ENCODE data around the gene GPATCH8.
A peak's percentile ranks its signal among the peaks of the same experiment; 100 is the strongest.
"Not testable (repeated sequence)": the region's sequence is repeated elsewhere in the genome, so short reads cannot be mapped to it uniquely, and the experiment has no call there.

The GPATCH8 gene

DNA sequence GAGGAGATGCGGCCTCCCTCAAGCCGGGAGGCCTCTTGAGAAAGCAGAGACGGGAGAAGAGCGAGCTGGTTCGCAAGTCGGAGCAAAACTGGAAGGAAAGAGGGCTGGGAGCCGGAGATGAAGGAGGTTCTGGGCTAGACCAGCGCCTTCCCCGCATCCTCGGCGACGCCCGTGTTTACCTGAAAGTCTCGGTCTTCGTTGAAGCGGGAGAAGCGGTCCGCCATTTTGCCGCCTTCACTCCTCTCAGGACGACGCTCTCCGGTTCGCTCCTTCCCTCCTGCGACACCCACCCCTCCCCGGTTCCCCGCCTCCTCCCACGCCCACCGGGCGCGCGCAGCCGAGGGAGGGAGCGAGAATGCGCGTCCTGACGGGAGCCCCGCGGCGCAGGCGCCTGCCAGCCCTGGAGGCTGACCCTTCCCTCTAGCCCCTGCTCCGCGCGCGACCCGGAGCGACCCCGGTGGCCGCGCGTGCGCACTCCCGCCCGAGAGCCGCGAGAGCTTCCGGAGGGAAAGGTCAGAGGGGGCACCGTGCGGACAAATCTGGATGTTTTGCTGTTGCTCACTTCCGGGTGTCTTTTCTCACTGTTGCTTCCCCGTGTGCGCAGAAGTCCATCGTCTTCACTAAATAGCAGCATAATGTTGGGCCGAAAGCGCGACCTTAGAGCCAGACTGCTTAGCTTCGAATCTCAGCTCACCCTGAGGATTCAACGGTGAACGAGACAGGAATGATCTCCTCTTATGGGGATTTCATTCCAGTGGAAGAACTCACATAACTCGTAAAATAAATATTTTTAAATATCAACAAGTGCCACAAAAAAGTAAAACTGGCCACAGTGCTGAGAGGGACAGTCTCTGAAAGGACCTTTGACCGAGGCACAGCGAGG is at the start of gene GPATCH8:
Gene GPATCH8 (minus strand): TSS at position 260 of the 883 bp plus-strand sequence. CDS start 36 bp downstream, at position 224.
- peak; percentile 90 for DNase-seq (ENCODE audit: low read depth)

DNA sequence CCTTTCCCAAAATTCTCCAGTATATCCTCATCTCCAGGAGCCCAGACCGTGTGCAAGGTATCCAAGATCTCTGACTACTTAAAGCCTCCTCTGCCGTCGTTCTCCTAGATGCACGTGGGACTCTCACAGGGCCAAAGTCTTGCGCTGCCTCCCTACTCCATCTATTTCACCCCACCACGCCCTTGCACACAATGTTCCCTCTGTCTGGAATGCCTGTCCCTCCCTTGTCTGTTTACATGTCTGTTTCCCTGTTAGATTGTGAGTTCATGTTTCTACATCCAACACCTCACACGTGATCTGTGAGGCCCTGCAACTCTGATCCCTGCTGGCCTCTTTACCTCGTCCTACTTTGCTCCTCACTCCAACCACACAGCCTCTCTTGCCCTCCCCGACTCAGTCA is 49.2 kb upstream of the GPATCH8 start:
- DNase-seq (ENCODE audit: low read depth) = no peak

DNA sequence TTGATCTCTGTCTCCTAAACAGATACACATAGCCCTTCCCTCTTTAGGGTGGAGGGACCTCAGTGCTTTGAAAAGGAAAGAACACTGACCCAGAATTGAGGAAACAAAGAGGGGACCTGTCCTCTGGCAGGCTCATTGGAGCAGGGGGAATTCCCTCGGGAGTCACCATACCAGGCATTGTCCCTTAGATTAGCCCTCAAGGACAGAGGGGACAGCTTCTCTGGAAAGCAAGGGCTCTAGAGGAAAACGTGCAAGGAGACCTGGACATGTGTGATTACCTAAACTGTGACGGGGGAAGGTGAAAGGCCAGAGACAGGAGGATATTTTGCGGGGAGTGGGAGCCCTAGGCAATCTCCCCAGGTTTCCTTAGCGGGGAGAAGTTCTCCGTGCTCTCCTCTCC is 46.5 kb upstream of the GPATCH8 start:
- DNase-seq (ENCODE audit: low read depth) = no peak

GRCh38 chr17:44548376-44549230 is 45.4 kb upstream of the GPATCH8 start:
- DNase-seq (ENCODE audit: low read depth) = no peak

- no peak for DNase-seq (ENCODE audit: low read depth)
Observed at GRCh38 chr17:44547625-44548267, 44.5 kb upstream of the GPATCH8 start.

DNA sequence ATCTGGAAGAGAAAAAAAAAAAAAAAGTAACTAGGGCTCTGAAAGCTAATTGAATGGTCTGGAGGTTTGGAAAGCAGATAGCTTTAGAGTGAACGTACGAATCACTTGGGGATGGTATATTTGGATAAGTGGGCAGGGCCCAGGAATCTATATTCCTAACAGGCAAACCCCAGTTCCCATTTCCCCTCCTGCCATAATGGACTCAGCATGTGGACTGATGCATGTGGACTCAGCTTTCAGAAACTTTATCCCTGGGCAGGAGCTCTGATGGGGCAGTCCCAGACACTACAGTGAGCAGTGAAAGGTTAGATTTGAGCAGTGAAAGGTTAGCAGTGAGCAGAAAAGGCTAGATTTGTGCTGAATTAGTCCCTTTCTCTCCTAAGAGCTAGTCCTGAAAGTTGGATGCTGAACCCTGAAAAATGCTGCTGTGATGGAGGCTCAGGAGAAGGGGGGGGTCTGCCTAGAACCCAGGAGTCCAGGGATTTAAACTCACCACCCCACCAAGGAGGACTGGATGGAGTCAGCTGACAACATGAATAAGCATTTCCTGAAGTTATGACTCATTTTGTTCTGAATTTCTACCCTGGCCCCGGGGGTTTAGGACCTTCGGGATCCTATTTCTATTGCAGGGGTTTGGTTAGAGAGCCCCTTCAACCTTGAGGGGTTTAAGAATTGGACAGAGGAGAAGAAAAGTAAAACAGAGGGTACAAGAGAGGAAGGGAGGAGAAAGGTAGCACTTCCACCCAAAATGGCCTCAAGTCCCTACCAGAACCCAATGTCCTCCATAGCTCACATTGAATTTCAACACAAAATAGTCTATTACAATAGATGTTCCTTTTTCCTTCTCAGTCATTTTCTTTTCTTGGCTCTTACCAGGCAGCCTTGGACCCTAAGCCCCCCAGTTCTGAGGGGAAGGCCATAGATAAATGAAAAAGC is 43.7 kb upstream of the GPATCH8 start:
- no peak for DNase-seq (ENCODE audit: low read depth)

DNA sequence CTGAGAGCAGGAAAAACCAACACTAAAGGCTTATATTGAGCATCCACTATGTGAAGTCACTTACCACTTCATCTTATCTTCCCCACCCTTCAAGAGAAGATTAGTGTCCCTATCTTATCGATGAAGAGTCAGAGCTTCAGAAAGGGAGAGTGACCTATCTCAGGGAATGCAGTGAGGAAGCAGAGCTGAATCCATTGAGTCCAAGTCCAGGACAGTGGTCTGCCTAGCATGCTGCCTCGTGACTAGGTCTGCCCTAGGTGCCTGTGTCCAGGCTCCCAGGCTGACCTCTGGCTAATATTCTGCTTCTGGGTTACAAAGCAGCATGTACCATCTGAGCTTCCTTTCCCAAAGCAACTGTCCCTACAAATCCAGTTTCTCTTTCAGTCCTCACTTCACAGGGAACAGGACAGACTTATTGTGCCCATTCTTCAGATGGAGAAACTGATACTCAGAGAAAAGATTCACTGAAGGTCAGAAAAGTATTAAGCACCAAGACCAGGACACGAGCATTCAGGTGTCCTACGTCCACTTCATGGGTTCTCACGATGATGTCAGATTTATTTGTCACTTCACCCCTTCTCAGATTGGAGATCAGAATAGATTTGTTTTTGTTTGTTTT is 40.8 kb upstream of the GPATCH8 start:
- DNase-seq (ENCODE audit: low read depth) = no peak

DNA sequence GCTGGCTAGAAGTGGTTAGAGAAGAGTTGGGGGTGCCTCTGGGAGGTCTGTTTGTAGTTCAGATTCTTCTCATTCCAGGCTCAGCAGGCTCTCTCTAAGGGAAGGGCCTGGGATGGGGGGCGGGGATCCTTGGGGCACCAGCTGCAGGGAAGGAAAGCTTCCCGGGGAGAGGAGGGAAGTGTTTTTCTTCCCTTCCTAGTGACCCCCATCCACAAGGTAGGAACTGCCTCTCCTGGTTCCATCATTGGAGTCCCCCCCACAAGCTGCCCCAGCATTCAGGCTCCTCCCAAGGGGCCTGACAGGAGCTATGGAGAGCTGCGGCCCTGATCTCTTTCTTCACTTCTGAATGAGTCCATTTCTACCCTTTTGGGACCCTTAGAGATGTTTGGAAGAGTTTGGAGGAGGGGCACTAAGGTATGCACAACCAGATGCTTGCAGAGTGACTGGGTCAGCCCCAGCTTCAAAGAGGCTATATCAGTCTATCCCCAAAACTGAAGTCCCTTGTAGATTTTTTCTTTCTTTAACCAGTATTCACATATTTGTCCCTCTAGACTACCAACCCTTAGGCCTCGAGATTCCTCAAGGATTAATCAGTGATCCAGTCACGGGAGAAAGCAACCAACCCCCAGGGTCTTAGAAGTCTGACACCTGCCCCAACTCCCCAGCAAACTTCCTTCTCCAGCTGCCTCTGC is 40.2 kb upstream of the GPATCH8 start:
- DNase-seq (ENCODE audit: low read depth) = no peak

DNA sequence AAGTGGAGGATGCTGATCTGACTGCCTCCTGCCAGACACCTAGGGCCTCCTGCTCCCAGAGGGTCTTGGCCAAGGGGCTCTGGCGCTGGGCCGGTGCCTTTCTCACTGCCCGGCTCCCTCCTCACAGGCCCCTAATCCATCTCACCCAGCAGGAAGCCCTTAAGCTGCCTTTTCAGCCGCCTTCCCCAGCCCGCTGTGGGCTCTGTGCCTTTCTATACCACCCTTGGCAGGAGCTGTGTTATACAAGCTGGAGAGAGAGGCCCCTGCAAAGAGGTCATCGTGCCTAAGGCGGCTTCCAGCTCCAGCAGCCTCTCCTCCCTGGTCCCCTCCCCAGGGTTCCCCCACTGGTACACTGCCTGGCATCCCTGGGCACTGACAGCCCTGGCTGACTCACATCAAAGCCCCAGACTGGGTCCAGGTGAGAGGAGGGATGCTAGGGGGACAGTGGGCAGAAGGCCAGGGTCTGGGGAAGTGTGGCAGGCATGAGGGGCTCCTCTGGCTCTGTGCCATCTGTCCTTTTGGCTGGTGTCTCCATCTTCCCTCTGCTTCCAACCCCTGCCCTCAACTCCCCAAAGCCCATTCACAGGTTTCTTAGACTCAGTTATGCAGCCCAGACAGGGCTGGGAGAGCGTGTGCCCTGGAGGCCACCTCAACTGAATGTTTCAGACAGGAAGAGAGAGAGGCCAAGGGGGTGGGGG is 38.8 kb upstream of the GPATCH8 start:
- DNase-seq (ENCODE audit: low read depth) = no peak

DNA sequence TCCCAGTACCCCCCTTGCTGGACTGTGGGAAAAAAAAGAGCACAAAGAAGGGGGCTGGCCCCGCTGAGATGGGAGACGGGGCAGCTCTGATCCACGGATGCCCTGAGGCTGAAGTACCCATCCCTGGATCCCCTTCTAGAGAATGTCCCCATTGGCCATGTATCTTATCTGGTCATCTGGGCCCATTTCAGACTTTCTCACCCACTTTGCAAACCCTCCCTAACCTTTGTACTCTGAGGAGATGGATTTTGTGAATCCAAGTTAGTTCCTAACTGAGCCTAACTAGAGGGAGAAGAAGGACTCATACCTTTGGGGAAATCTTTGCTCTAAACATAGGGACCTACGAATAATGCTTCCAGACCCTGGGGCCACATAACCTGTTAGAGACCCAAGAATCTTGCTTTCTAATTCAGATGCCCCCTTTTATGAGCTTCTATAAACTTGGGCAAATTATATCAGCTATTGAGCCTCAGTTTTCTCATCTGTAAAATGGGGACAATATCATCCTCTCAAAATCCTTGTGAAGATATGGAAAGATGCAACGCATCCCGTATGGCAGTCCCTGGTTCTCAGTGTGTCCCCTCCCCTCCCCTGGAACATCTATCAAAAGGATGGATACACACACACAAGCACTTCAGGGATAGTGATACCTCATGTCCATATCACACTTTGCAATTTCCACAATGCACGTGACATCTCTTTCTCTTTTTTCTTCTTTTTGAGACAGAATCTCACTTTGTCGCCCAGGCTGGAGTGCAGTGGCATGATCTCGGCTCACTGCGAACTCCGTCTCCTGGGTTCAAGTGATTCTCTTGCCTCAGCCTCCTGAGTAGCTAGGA is 37.3 kb upstream of the GPATCH8 start:
- DNase-seq (ENCODE audit: low read depth) = no peak

DNA sequence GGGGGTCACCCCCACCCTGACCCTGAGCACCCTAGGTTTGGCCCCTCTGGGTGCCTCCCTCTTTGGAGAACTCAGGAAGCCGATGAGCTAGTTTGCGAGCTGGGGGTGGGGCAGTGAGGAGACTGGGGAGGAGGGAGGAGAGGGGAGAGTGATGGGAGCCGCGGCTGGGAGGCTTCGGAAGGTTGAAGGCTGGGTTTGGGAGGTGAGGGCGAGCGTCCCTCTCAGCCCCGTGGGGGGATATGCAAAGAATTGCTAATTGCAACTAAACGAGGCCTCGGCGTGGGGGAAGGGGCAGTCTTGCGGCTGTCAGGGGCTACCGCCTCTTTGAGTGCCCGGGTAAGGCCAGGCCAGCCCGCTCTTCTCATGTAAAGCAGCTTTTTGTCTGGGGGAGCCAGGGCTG is 36.5 kb upstream of the GPATCH8 start:
- DNase-seq (ENCODE audit: low read depth) = no peak

DNA sequence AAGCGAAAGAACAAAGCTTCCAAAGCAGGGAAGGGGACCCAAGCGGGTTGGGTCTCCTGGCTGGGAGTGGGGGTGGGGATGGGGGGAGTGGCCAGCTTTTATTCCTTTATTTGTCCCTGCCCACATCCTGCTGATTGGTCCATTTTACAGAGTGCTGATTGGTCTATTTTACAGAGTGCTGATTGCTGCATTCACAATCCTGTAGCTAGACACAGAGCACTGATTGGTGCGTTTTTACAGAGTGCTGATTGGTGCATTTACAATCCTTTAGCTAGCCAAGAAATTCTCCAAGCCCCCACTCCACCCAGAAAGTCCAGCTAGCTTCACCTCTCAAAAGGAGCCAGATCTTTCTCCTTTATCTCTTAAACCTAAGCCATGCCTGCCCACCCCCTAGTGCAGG is 34.7 kb upstream of the GPATCH8 start:
- not testable (repeated sequence) for DNase-seq (ENCODE audit: low read depth)

DNA sequence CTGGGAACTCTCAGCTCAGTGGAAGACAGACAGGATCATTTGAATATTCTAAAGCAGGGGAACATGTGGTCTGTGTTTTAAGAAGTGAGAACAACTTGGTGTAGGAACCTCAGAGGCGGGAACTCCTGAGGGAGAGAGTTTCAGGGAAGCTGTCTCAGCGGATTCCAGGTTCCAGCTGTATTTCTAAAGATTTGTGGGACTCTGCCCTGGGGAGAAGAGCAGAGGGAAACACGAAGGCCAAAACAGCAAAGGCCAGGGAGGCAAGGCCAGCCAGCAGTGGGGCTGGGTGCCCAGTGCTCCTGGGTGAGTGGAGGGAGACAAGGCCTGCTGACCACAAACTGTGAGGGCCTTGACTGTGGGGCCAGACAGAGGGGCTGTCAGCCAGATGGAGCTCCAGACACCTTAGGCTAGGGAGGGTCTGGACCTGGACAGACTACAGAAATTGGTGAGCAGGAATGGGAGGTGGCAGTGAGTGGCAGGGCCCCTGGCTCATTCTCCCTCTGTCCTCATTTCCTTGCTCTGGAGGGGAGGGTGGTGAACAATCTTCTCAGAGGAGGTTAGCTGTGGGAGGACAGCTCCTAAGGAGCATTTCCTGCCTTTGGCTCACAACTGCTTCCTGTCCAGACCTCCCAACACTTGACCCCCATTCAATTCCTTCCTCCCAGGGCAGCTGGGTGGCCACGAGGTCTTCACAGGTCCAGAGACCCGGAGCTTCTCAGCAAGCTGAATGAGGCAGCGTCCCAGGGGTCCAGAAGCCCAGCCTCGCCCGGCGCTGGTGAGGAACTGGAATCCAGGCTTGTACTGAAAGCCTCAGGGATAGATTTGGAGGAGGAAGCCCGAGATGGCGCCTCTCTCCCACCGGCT is 33.1 kb upstream of the GPATCH8 start:
- no peak for DNase-seq (ENCODE audit: low read depth)

GRCh38 chr17:44533533-44534246 is 30.5 kb upstream of the GPATCH8 start:
- DNase-seq (ENCODE audit: low read depth) = peak; percentile 75

DNA sequence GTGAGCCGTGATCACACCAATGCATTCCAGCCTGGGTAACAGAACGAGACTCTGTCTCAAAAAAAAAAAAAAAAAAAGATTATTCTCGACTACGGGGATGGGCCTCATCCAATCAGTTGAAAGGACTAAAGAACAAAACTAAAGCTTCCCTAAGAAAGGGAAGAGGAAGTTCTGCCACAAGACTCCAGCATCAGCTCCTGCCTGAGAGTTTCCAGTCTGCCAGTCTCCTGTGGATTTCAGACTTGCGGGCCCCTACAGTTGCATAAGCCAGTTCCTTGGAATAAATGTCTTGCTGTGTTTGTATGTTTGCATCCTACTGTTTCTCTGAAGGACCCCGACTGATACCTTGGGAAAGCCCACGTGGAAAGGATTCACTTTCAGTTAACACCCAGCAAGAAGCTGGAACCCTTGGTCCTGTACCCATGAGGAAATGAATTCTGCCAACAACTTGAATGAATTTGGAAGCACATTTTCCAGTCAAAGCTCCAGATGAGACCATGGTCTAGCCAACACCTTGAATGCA is 27.8 kb upstream of the GPATCH8 start:
- DNase-seq (ENCODE audit: low read depth) = no peak

- DNase-seq (ENCODE audit: low read depth) = no peak
Observed at GRCh38 chr17:44529864-44530263, 26.7 kb upstream of the GPATCH8 start.

GRCh38 chr17:44527954-44528353 is 24.7 kb upstream of the GPATCH8 start:
- DNase-seq (ENCODE audit: low read depth) = no peak

All from activated T-helper 9 cell treated with anti-CD3 and anti-CD28 coated beads, Interleukin-2, amount 50 U/mL, for 16 hours (primary cell).